CD4-positive, alpha-beta memory T cell (primary cell): ENCODE results near the gene ZNF865. TPM values are rescaled to one million over a fixed set of nuclear protein-coding genes. Genes with fewer than 3 reads are reported as not detected.

Source experiments
- CTCF ChIA-PET: fragments of 350-600 bp; sonication (Branson Sonifier 250); formaldehyde crosslinking; loops from one replicate; lab custom pipeline; 2021; ENCODE audit warnings: inconsistent platforms; ENCODE audit not compliant: partially characterized antibody; lab: Charles Lee
- POLR2A ChIA-PET: fragments of 350-600 bp; sonication (Branson Sonifier 250); formaldehyde crosslinking; loops from one replicate; lab custom pipeline; 2021; ENCODE audit not compliant: partially characterized antibody; lab: Charles Lee
- DNase-seq, 5 donors: peaks; one replicate each; pipeline versions ENCODE4 v3.0.0 to v3.0.0-alpha.2; 2020 to 2022; ENCODE audit warnings: mixed read lengths in 1 of 5
- H3K27ac ChIP-seq: one replicate; pipeline ENCODE4 v1.7.0; 2013; ENCODE audit warnings: low read depth, low read length
- H3K27me3 ChIP-seq: 2 replicates; pipeline ENCODE4 v1.7.0; 2013; ENCODE audit warnings: mild to moderate bottlenecking, low read length, moderate library complexity; ENCODE audit not compliant: insufficient read depth
- H3K36me3 ChIP-seq: 2 replicates; pipeline ENCODE4 v1.7.0; 2013; ENCODE audit warnings: mild to moderate bottlenecking, low read length, moderate library complexity; ENCODE audit not compliant: insufficient read depth
- H3K4me1 ChIP-seq: 2 replicates; pipeline ENCODE4 v1.7.0; 2013; ENCODE audit warnings: mild to moderate bottlenecking, low read length, moderate library complexity; ENCODE audit not compliant: insufficient read depth
- H3K4me3 ChIP-seq, 2 donors: one replicate each; pipeline ENCODE4 v1.7.0; 2013; ENCODE audit warnings: low read length in 2 of 2, mild to moderate bottlenecking in 1 of 2
- H3K9me3 ChIP-seq, 2 donors: one replicate each; pipeline ENCODE4 v1.7.0; 2013; ENCODE audit warnings: low read length in 2 of 2, control low read depth in 1 of 2; ENCODE audit not compliant: control insufficient read depth in 1 of 2
- H3K27ac Mint-ChIP-seq, 7 donors: one replicate each; pipeline ENCODE4 v1.8.0; 2020 to 2021; ENCODE audit warnings: mixed read lengths in 7 of 7, mild to moderate bottlenecking in 6 of 7, inconsistent platforms in 3 of 7, moderate library complexity in 3 of 7
- H3K27me3 Mint-ChIP-seq, 2 donors: one replicate each; pipeline ENCODE4 v1.8.0; 2020 to 2021; ENCODE audit warnings: mixed read lengths in 2 of 2
- H3K36me3 Mint-ChIP-seq, 2 donors: one replicate each; pipeline ENCODE4 v1.8.0; 2020 to 2021; ENCODE audit warnings: mixed read lengths in 2 of 2, inconsistent platforms in 1 of 2, mild to moderate bottlenecking in 1 of 2
- H3K4me1 Mint-ChIP-seq, 4 donors: one replicate each; pipeline ENCODE4 v1.8.0; 2020 to 2021; ENCODE audit warnings: mixed read lengths in 4 of 4, mild to moderate bottlenecking in 1 of 4
- H3K4me3 Mint-ChIP-seq, 8 donors: one replicate each; pipeline ENCODE4 v1.8.0; 2020 to 2021; ENCODE audit warnings: mixed read lengths in 8 of 8, mild to moderate bottlenecking in 7 of 8, moderate library complexity in 6 of 8, inconsistent platforms in 3 of 8
- H3K9me3 Mint-ChIP-seq, 8 donors: one replicate each; pipeline ENCODE4 v1.8.0; 2020 to 2021; ENCODE audit warnings: mixed read lengths in 8 of 8, mild to moderate bottlenecking in 5 of 8, inconsistent platforms in 3 of 8, moderate library complexity in 1 of 8
- intact Hi-C: fragments of 100-400 bp; cut with micrococcal nuclease; formaldehyde crosslinking; loops from one replicate; pipeline ENCODE4 v1.15.1; 2023
- polyA plus RNA-seq, 2 donors: library from polyadenylated mRNA; unstranded; fragments of 300-500 nt; fragmentation: Illumina TruSeq; gene quantifications; one replicate each; pipeline ENCODE4 v1.2.3, GENCODE V29; 2021
- total RNA-seq, 2 experiments: library from RNA; stranded (reverse); gene quantifications; one replicate each; pipeline ENCODE4 v1.2.3, GENCODE V29; 2021

Gene ZNF865
- total and polyA plus RNA-seq, 4 experiments from 2014 or later = 0.30 to 20.9 (median 20.3) TPM; not detected in 1

DNA sequence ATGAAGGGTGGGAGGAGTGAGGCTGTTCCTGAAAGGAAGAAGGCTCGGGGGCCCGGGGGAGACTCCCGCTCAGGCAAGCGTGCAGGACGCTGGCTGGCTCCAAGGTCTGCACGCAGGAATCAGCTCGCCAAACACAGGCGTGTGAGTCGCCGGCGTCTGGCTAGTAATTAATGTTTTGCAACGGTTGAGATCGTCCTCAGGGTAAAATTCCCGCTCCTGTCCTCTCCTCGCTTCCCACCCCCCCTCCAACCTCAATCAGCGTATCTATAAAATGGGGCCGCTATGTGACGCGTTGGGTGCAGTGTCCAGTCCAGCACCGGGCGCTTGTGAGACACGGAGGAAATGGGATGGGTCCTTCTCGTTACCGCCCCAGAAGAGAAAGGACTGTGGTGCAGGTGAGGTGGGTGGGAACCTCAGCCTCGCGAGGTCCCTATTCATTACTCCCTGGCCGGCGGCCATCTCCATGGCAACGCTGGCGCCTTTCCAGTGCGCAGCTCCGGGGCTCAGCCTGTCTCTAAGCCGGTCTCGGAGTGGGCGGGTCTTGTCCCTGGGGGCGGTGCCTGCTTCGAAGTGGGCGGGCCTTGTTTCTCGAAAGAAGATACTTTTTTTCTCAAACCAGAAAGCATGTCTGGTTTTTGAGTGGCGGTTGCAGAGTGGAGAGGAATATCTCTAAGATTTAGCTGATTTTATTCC is 18.3 kb upstream of the ZNF865 start:
- Mint-ChIP-seq H3K27me3 (no peaks in the 10 kb centered on the region), H3K36me3 (peaks cover 3 to 4% of the 10 kb centered on the region in 2 donors), H3K4me3 (peak overlapping the region; percentile 84 to 94 (median 87)), H3K9me3 (no peaks in the 10 kb centered on the region), H3K27ac (peak overlapping the region; percentile 85 to 93 (median 88)), H3K4me1 (peaks cover 12 to 46% (median 28%) of the 10 kb centered on the region in 4 donors)
- no peak overlapping the region for H3K27ac ChIP-seq
- CTCF ChIA-PET = interaction anchor here (1.3 to 5.0 kb wide), 2 partner anchors 19 to 45 kb away, joined by 8 to 23 read pairs; partner anchors contain the start of gene ZNF865
- peak overlapping the region in 1 of 2 donors; percentile 60 for H3K4me3 ChIP-seq
- peaks cover 29% of the 10 kb centered on the region for H3K4me1 ChIP-seq
- POLR2A ChIA-PET = interaction anchor here (0.7 to 5.0 kb wide), 4 partner anchors 10 to 49 kb away, joined by 3 to 49 read pairs (median 4); partner anchors contain the start of genes FIZ1 and ZNF524
- H3K9me3 ChIP-seq = no peaks in the 10 kb centered on the region
- intact Hi-C loops = loop anchor here (1.0 kb wide), 3 partner anchors 12 to 37 kb away; partner anchors contain the start of genes FIZ1, ZNF784 and ZNF865
- peak; percentile 88 to 96 (median 91) for DNase-seq
- no peaks in the 10 kb centered on the region for H3K36me3 ChIP-seq
- H3K27me3 ChIP-seq = no peaks in the 10 kb centered on the region

DNA sequence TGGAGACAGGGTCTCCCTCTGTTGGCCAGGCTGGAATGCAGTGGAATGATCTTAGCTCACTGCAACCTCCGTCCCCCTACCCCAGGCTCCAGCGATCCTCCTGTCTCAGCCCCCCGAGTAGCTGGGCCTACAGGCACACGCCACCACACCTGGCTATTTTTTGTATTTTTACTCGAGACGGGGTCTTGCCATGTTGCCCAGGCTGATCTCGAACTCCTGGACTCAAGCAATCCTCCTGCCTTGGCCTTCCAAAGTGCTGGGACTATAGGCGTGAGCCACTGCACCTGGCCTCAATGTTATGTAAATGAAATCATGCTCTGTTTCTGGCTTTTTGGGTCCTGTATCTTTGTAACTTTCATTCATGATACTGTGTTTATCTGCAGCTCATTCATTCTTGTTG is 16.7 kb upstream of the ZNF865 start:
- POLR2A ChIA-PET = interaction anchor here (1.1 to 1.2 kb wide), 2 partner anchors 11 to 18 kb away, joined by 3 to 4 read pairs; partner anchors contain the start of genes FIZ1 and ZNF524
- intact Hi-C loops = no loop called here
- peaks cover 12 to 44% (median 27%) of the 10 kb centered on the region in 4 donors for H3K4me1 Mint-ChIP-seq

DNA sequence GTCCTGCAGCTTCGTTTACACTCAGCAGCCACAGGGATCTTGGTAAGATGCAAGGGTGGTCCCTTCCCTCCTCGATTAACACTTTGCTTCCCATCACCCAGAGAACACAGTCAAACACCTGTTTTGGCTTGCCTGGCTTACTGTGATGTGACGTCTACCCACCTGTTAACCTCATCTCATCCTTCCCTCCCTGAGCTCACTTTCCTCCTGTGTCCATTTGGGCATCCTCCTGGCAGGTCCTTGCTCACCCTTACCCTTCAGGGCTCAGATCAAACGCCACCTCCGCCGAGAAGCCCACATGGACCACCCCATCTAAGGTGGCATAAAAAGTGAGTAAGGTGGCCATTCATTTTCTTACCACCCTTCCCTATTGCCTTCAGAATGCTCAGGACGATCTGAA is 15.3 kb upstream of the ZNF865 start:
- H3K4me3 ChIP-seq = no peak overlapping the region
- intact Hi-C loops = no loop called here
- no peak overlapping the region for H3K27ac ChIP-seq
- CTCF ChIA-PET = no interaction called here
- H3K4me3 Mint-ChIP-seq = peak overlapping the region in 1 of 8 donors; percentile 68
- H3K27ac Mint-ChIP-seq = peak overlapping the region in 1 of 7 donors; percentile 57
- peaks cover 14 to 37% (median 26%) of the 10 kb centered on the region in 4 donors for H3K4me1 Mint-ChIP-seq
- DNase-seq = no peak
- POLR2A ChIA-PET = interaction anchor here (1.2 kb wide), 1 partner anchor 9 kb away, joined by 4 read pairs; the partner anchor contains the start of genes FIZ1 and ZNF524
- no peaks in the 10 kb centered on the region for H3K27me3 Mint-ChIP-seq
- H3K36me3 Mint-ChIP-seq = peaks cover 12 to 14% of the 10 kb centered on the region in 2 donors
- H3K27me3 ChIP-seq = no peaks in the 10 kb centered on the region
- no peaks in the 10 kb centered on the region for H3K9me3 ChIP-seq
- peaks cover 29% of the 10 kb centered on the region for H3K4me1 ChIP-seq
- H3K9me3 Mint-ChIP-seq = no peaks in the 10 kb centered on the region
- no peaks in the 10 kb centered on the region for H3K36me3 ChIP-seq

More for the DNA sequence above, 16.7 kb upstream of the ZNF865 start:
- Histone ChIP-seq H3K4me1 (peaks cover 29% of the 10 kb centered on the region), H3K27ac (no peak overlapping the region), H3K27me3 (no peaks in the 10 kb centered on the region), H3K4me3 (no peak overlapping the region), H3K9me3 (no peaks in the 10 kb centered on the region), H3K36me3 (no peaks in the 10 kb centered on the region)
- CTCF ChIA-PET = no interaction called here
- H3K27ac Mint-ChIP-seq = peak overlapping the region in 2 of 7 donors; percentile 60 to 82
- no peak for DNase-seq
- no peaks in the 10 kb centered on the region for H3K27me3 Mint-ChIP-seq
- peak overlapping the region in 1 of 8 donors; percentile 32 for H3K4me3 Mint-ChIP-seq
- no peaks in the 10 kb centered on the region for H3K9me3 Mint-ChIP-seq
- H3K36me3 Mint-ChIP-seq = peaks cover 4 to 7% of the 10 kb centered on the region in 2 donors

DNA sequence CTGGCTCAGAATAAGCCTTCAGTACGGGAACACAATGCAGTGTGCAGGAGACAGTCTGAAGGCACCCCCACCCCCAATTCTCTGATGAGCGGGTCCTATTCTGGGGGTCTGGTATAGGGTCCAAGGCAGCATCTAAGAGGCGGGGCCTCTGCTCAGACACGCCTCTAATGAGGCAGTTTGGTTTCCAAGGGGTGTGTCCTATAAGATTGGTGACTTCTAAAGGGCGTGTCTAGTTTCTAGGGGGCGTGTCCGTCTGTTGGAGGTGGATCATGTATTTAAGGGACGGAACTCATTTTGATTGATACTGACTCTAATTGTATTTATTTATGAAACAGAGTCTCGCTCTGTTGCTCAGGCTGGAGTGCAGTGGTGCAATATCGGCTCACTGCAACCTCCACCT is 14.8 kb upstream of the ZNF865 start:
- H3K4me1 Mint-ChIP-seq = peaks cover 10 to 32% (median 22%) of the 10 kb centered on the region in 4 donors
- Histone ChIP-seq H3K27ac (no peak overlapping the region), H3K4me3 (no peak overlapping the region), H3K4me1 (peaks cover 28% of the 10 kb centered on the region), H3K36me3 (peaks cover 4% of the 10 kb centered on the region), H3K27me3 (no peaks in the 10 kb centered on the region), H3K9me3 (no peaks in the 10 kb centered on the region)
- peaks cover 17 to 19% of the 10 kb centered on the region in 2 donors for H3K36me3 Mint-ChIP-seq
- DNase-seq = no peak
- CTCF ChIA-PET = no interaction called here
- no peak overlapping the region for H3K27ac Mint-ChIP-seq
- no peaks in the 10 kb centered on the region for H3K27me3 Mint-ChIP-seq
- no peak overlapping the region for H3K4me3 Mint-ChIP-seq
- intact Hi-C loops = no loop called here
- H3K9me3 Mint-ChIP-seq = no peaks in the 10 kb centered on the region
- POLR2A ChIA-PET = no interaction called here

DNA sequence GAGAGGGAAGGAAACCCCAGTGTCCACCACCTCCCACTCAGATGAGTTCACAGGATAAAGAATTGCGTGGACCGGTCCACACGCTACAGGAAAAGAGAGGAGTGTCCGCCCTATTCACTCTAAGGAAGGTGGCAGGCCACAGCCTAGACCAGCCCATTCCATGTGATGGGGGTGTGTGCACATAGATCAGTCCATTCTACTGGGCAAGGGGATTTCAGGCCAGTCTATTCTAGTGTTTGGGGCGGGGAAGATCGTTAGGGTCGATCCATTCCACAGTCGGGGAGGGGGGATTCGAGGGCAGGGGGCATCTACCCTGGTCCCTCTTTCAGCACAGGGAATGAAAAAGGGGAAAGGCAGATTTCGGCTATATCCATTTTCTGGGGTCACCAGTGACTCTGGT is 13.9 kb upstream of the ZNF865 start:
- intact Hi-C loops = no loop called here
- Histone ChIP-seq H3K9me3 (no peaks in the 10 kb centered on the region), H3K27ac (no peak overlapping the region), H3K4me3 (no peak overlapping the region), H3K27me3 (no peaks in the 10 kb centered on the region), H3K4me1 (peaks cover 19% of the 10 kb centered on the region), H3K36me3 (peaks cover 8% of the 10 kb centered on the region)
- no peak for DNase-seq
- H3K36me3 Mint-ChIP-seq = peaks cover 26 to 28% of the 10 kb centered on the region in 2 donors
- peaks cover 8 to 24% (median 18%) of the 10 kb centered on the region in 4 donors for H3K4me1 Mint-ChIP-seq
- H3K4me3 Mint-ChIP-seq = peak overlapping the region in 1 of 8 donors; percentile 18
- ChIA-PET POLR2A (no interaction called here), CTCF (no interaction called here)
- H3K27ac Mint-ChIP-seq = no peak overlapping the region
- no peaks in the 10 kb centered on the region for H3K9me3 Mint-ChIP-seq
- H3K27me3 Mint-ChIP-seq = no peaks in the 10 kb centered on the region

DNA sequence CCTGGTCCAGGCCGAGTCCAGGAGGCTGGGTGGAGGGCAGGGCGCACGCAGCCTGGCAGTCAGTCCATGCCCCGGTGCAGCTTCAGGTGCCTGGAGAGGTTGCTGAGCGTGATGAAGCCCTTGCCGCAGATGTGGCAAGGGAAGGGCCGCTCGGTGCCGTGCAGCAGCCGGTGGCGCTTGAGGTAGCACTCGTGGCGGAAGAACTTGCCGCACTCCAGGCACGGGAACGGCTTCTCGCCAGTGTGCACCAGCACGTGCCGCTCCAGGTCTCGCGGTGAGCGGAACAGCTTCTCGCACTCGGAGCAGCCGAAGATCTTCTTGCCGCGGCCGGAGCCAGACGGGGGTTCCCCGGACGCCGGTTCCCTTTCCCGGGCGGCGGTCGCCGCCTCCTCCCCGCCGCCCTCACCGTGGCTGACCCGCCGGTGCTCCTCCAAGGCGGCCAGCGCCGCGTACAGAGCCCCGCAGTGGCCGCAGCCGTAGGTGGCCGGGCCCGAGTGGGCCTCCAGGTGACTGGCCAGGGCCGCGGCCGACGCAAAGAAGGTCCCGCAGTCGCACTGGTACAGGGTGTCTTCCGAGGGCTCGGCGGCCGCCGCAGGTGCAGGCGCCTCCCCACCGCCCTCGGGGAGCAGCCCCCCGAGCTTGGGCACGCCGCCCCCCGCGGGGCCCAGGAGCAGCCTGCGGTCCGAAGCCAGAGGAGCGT is 12.9 kb upstream of the ZNF865 start:
- Mint-ChIP-seq H3K27me3 (no peaks in the 10 kb centered on the region), H3K36me3 (peaks cover 26 to 35% of the 10 kb centered on the region in 2 donors), H3K4me1 (peaks cover 3 to 14% (median 11%) of the 10 kb centered on the region in 4 donors), H3K4me3 (no peak overlapping the region), H3K9me3 (no peaks in the 10 kb centered on the region), H3K27ac (no peak overlapping the region)
- CTCF ChIA-PET = no interaction called here
- Histone ChIP-seq H3K9me3 (no peaks in the 10 kb centered on the region), H3K4me1 (peaks cover 9% of the 10 kb centered on the region), H3K4me3 (no peak overlapping the region), H3K27me3 (no peaks in the 10 kb centered on the region), H3K27ac (no peak overlapping the region), H3K36me3 (peaks cover 8% of the 10 kb centered on the region)
- POLR2A ChIA-PET = no interaction called here
- intact Hi-C loops = no loop called here
- DNase-seq = no peak
